ENCODE data around the gene RAD9B. TPM values are rescaled to one million over a fixed set of nuclear protein-coding genes. Genes with fewer than 3 reads are reported as not detected.
"Not testable (repeated sequence)": the region's sequence is repeated elsewhere in the genome, so short reads cannot be mapped to it uniquely, and the experiment has no call there.

Gene RAD9B
- total RNA-seq (2014; rRNA removed; shearing (Covaris generic)) = 0.13 and 0.97 TPM in 2 replicates
- polyA plus RNA-seq (2016; fragmentation: Nextera tagmentation; extraction: Ambion mirVana) = 0.19 and 0.22 TPM in 2 replicates

GRCh38 chr12:110501752-110502738, at the start of gene RAD9B, which contains the start of gene VPS29:
Gene RAD9B (plus strand): TSS chr12:110502331. CDS start chr12:110502338, 7 bp downstream.
Gene VPS29 (minus strand): TSS chr12:110502111. CDS start chr12:110502051, 60 bp downstream.
- H2AFZ ChIP-seq = peak within 1 kb of the TSS; percentile 94
- no peaks in the 10 kb centered on the region for H3K36me3 ChIP-seq (ENCODE audit: low read depth)
- in situ Hi-C loops (cut with MboI) = no loop called here
- TF ChIP-seq EZH2phosphoT487 (IDR thresholded peaks at IDR 0.05; ENCODE audit: insufficient read depth, low read depth) = no peak
- TF ChIP-seq EZH2 (IDR thresholded peaks at IDR 0.05; ENCODE audit: insufficient read depth, poor library complexity, severe bottlenecking) = no peak
- peaks cover 26% of the 10 kb centered on the region for H3K4me1 ChIP-seq (ENCODE audit: insufficient read depth)
- H3F3A ChIP-seq (ENCODE audit: insufficient read depth) = peaks cover 30% of the 10 kb centered on the region
- H3K27me3 ChIP-seq (replicated peaks; ENCODE audit: insufficient read depth) = no peaks in the 10 kb centered on the region
- peak; percentile 99 for DNase-seq
- peak within 1 kb of the TSS; percentile 79 for H3K27ac ChIP-seq
- H3K9me3 ChIP-seq (ENCODE audit: low read depth) = no peaks in the 10 kb centered on the region
- 13 to 14% methylated on average over 54 to 60 of the region's 61 CpGs for WGBS, 2 experiments (ENCODE audit: low coverage in 1 of 2, low lambda C conversion rate in 2 of 2, missing lambda C conversion rate in 2 of 2)
- peak within 1 kb of the TSS; percentile 86 for H3K4me3 ChIP-seq
- no peaks in the 10 kb centered on the region for H4K20me1 ChIP-seq (ENCODE audit: insufficient read depth)
- peaks cover 42% of the 10 kb centered on the region for H3K79me2 ChIP-seq (ENCODE audit: insufficient read depth)
- H3K9me2 ChIP-seq (ENCODE audit: insufficient read depth) = no peaks in the 10 kb centered on the region
- peak within 1 kb of the TSS; percentile 79 for H3K4me2 ChIP-seq (ENCODE audit: unreplicated experiment)
- H3K9ac ChIP-seq = peak within 1 kb of the TSS; percentile 87

DNA sequence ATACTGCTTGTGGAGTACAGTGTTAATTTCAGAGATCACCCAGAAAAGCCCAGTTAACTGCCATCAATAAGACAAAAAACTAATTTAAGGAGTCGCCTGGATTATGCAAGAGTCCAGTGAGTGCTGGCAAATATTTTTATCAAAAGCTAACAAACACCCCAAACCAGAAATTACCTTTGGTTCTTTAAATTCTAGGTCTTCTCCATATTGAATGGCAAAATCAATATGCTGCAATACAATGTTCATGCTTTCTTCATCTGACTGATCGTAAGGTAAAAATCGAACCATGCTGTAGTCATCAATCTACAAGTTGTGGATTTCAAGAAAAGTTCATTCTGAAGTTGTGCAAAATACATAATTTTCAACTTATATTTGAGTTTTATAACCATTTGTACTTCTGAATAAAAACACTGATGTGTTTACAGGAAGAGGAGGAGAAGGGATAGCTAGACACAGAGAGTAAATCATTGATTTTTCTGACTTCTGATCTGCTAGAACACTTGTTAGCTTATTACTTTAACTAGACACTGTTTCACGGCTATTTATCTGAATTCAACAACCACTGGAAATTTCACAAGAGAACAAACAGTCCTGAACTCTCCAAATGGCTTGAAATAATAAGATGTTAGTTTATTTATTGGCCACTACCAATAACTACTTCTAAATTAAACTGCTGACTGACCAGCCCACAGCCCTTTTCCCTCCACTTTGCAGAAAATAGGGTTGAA, 48.4 kb upstream of the RAD9B start:
- H3K4me3 ChIP-seq = no peak overlapping the region
- H3K79me2 ChIP-seq (ENCODE audit: insufficient read depth) = peaks cover 14% of the 10 kb centered on the region
- H3F3A ChIP-seq (ENCODE audit: insufficient read depth) = 0 out of 2 replicates have a peak, but pooled peaks cover 5% of the 10 kb centered on the region
- H3K4me1 ChIP-seq (ENCODE audit: insufficient read depth) = no peaks in the 10 kb centered on the region
- no peaks in the 10 kb centered on the region for H4K20me1 ChIP-seq (ENCODE audit: insufficient read depth)
- H3K36me3 ChIP-seq (ENCODE audit: low read depth) = peaks cover 3% of the 10 kb centered on the region; the same call in 1 of the 2 replicates
- 85 to 86% methylated on average over 4 of the region's 4 CpGs for WGBS, 2 experiments (ENCODE audit: low coverage in 1 of 2, low lambda C conversion rate in 2 of 2, missing lambda C conversion rate in 2 of 2)
- in situ Hi-C loops (cut with MboI) = no loop called here
- H2AFZ ChIP-seq = no peak overlapping the region
- H3K27ac ChIP-seq = no peak overlapping the region
- no peak overlapping the region for H3K9ac ChIP-seq
- no peak overlapping the region for H3K4me2 ChIP-seq (ENCODE audit: unreplicated experiment)
- H3K27me3 ChIP-seq (replicated peaks; ENCODE audit: insufficient read depth) = no peaks in the 10 kb centered on the region
- H3K9me2 ChIP-seq (ENCODE audit: insufficient read depth) = no peaks in the 10 kb centered on the region
- H3K9me3 ChIP-seq (ENCODE audit: low read depth) = no peaks in the 10 kb centered on the region
- TF ChIP-seq EZH2 (IDR thresholded peaks at IDR 0.05; ENCODE audit: insufficient read depth, poor library complexity, severe bottlenecking) (no peak), EZH2phosphoT487 (IDR thresholded peaks at IDR 0.05; ENCODE audit: insufficient read depth, low read depth) (no peak)
- DNase-seq = no peak

DNA sequence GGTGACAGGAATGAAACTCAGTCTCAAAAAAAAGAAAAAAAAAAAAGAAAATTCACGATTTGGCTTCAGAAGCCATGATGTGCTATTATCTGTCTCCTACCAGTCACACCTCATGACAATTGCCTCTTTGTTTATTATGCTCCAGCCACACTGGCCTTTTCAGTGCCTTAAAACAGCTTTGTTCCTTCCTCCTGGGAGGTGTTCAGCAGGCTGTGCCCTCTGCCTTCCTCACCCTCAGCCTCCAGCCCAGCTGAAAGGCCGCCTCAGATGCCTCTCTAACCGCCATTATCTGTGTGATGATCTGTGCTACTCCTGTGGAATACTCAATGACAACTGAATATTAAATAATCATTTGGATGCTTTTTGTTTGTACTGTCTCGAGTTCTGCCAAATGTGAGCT, 43.4 kb upstream of the RAD9B start:
- in situ Hi-C loops (cut with MboI) = no loop called here
- H3K9me2 ChIP-seq (ENCODE audit: insufficient read depth) = no peaks in the 10 kb centered on the region
- no peaks in the 10 kb centered on the region; the same call in 1 of the 2 replicates for H3K36me3 ChIP-seq (ENCODE audit: low read depth)
- H3K4me3 ChIP-seq = no peak overlapping the region
- no peak for DNase-seq
- no peaks in the 10 kb centered on the region for H3F3A ChIP-seq (ENCODE audit: insufficient read depth)
- H3K79me2 ChIP-seq (ENCODE audit: insufficient read depth) = no peaks in the 10 kb centered on the region
- H4K20me1 ChIP-seq (ENCODE audit: insufficient read depth) = no peaks in the 10 kb centered on the region
- 90 to 97% methylated on average over 4 of the region's 4 CpGs for WGBS, 2 experiments (ENCODE audit: low coverage in 1 of 2, low lambda C conversion rate in 2 of 2, missing lambda C conversion rate in 2 of 2)
- H3K9ac ChIP-seq = no peak overlapping the region
- H3K4me2 ChIP-seq (ENCODE audit: unreplicated experiment) = no peak overlapping the region
- H2AFZ ChIP-seq = no peak overlapping the region
- no peak overlapping the region for H3K27ac ChIP-seq
- H3K9me3 ChIP-seq (ENCODE audit: low read depth) = no peaks in the 10 kb centered on the region
- no peaks in the 10 kb centered on the region for H3K4me1 ChIP-seq (ENCODE audit: insufficient read depth)
- TF ChIP-seq EZH2phosphoT487 (IDR thresholded peaks at IDR 0.05; ENCODE audit: insufficient read depth, low read depth) = no peak
- TF ChIP-seq EZH2 (IDR thresholded peaks at IDR 0.05; ENCODE audit: insufficient read depth, poor library complexity, severe bottlenecking) = no peak
- no peaks in the 10 kb centered on the region for H3K27me3 ChIP-seq (replicated peaks; ENCODE audit: insufficient read depth)

DNA sequence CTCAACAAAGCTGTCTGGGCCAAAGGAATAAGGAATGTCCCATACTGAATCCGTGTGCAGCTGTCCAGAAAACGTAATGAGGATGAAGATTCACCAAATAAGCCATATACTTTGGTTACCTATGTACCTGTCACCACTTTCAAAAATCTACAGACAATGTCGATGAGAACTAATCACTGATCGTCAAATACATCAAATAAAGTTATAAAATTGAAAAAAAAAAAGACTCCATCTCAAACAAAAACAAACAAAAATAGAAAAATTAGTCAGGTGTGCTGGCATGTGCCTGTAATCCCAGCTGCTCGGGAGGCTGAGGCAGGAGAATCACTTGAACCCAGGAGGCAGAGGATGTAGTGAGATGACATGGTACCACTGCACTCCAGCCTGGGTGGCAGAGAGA, 40.9 kb upstream of the RAD9B start:
- H3K9me2 ChIP-seq (ENCODE audit: insufficient read depth); H3K4me1 ChIP-seq (ENCODE audit: insufficient read depth); H3F3A ChIP-seq (ENCODE audit: insufficient read depth); DNase-seq; H3K9ac ChIP-seq; H3K27ac ChIP-seq; H2AFZ ChIP-seq; in situ Hi-C loops (cut with MboI); H3K36me3 ChIP-seq (ENCODE audit: low read depth); H3K4me2 ChIP-seq (ENCODE audit: unreplicated experiment); H3K27me3 ChIP-seq (replicated peaks; ENCODE audit: insufficient read depth); H4K20me1 ChIP-seq (ENCODE audit: insufficient read depth); H3K79me2 ChIP-seq (ENCODE audit: insufficient read depth); H3K4me3 ChIP-seq; H3K9me3 ChIP-seq (ENCODE audit: low read depth): not testable (repeated sequence)
- WGBS, 2 experiments (ENCODE audit: low coverage in 1 of 2, low lambda C conversion rate in 2 of 2, missing lambda C conversion rate in 2 of 2) = 78 to 80% methylated on average over 5 of the region's 5 CpGs
